Measurements from ENCODE around the gene LMBR1L.

Gene LMBR1L

DNA sequence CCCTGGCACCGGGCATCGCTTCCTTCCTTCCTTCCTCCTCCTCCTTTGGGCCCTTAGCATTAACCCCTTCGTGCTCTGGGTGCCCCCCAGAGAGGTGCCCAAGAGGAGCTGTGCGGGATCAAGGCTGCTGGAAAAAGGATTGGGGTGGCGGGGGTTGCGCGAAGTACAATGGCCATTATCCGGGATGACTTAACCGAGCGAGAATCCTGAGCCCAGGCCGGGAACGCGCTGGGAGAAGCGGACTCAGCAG, 18.9 kb downstream of the LMBR1L start:
- Histone ChIP-seq H3K4me1 (ENCODE audit: insufficient read depth, low read length, poor library complexity, severe bottlenecking) (peaks cover 24% of the 10 kb centered on the region), H2AFZ (ENCODE audit: low read length) (no peak overlapping the region), H3K9me3 (ENCODE audit: insufficient read depth, low read depth, low read length) (no peaks in the 10 kb centered on the region), H3K79me2 (ENCODE audit: insufficient read depth, low read length) (no peaks in the 10 kb centered on the region), H3K9ac (ENCODE audit: low read depth, low read length, poor library complexity, severe bottlenecking) (no peak overlapping the region), H3F3A (ENCODE audit: low read depth) (no peaks in the 10 kb centered on the region), H3K27me3 (ENCODE audit: insufficient read depth, low read length, poor library complexity, severe bottlenecking) (no peaks in the 10 kb centered on the region), H4K20me1 (ENCODE audit: insufficient read depth, low read length, poor library complexity, severe bottlenecking) (no peaks in the 10 kb centered on the region), H3K36me3 (ENCODE audit: insufficient read depth, low read length) (no peaks in the 10 kb centered on the region), H3K4me3 (ENCODE audit: low read length, poor library complexity, severe bottlenecking) (no peak overlapping the region), H3K9me2 (replicated peaks; ENCODE audit: low read depth, low read length) (no peaks in the 10 kb centered on the region), H3K4me2 (ENCODE audit: low read depth, low read length, poor library complexity, severe bottlenecking) (peak overlapping the region; percentile 25)
- TF ChIP-seq EZH2phosphoT487 (IDR thresholded peaks at IDR 0.05; ENCODE audit: borderline replicate concordance) = no peak
- TF ChIP-seq, protein P1, sequence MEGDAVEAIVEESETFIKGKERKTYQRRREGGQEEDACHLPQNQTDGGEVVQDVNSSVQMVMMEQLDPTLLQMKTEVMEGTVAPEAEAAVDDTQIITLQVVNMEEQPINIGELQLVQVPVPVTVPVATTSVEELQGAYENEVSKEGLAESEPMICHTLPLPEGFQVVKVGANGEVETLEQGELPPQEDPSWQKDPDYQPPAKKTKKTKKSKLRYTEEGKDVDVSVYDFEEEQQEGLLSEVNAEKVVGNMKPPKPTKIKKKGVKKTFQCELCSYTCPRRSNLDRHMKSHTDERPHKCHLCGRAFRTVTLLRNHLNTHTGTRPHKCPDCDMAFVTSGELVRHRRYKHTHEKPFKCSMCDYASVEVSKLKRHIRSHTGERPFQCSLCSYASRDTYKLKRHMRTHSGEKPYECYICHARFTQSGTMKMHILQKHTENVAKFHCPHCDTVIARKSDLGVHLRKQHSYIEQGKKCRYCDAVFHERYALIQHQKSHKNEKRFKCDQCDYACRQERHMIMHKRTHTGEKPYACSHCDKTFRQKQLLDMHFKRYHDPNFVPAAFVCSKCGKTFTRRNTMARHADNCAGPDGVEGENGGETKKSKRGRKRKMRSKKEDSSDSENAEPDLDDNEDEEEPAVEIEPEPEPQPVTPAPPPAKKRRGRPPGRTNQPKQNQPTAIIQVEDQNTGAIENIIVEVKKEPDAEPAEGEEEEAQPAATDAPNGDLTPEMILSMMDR (conservative IDR thresholded peaks at IDR 0.05; ENCODE audit: low read length) = no peak

DNA sequence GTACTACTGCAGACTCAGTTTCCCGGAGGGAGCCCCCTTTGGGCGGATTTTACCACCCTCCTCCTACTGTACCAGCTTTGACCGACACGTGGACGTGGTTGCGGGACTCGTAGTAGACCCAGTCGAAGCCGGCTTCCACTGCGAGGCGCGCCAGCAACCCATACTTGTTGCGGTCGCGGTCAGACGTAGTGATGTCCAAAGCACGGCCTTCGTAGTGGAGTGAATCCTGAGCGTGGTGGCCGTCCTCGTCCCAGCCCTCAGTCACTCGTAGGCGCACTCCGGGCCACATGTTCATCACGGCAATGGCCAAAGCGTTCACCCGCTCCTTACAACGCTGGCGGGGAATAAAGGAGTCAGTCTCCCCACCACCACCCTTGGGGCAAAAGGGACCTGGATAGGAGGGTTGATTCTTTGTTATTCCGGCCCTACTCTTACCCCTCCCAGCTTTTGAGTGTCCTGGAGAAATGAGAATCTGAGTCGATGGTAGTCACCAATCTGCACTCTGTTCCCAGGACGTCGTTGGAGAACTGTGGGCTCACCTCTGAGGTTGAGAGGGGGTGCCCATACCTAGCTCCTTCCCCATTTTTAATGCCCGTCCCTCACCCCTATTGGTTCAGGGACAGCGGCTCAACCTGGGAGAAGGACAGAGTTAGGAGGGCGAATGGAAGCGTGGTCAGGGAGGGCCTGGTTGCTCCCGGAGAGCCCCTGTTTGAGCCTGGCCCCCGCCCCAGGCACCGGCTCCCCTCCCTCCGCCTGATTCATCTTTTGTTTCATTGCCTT, 19.4 kb downstream of the LMBR1L start:
- no peak overlapping the region for H2AFZ ChIP-seq (ENCODE audit: low read length)
- no peak overlapping the region for H3K4me2 ChIP-seq (ENCODE audit: low read depth, low read length, poor library complexity, severe bottlenecking)
- no peaks in the 10 kb centered on the region for H3K79me2 ChIP-seq (ENCODE audit: insufficient read depth, low read length)
- H3K4me3 ChIP-seq (ENCODE audit: low read length, poor library complexity, severe bottlenecking) = no peak overlapping the region
- no peak overlapping the region for H3K9ac ChIP-seq (ENCODE audit: low read depth, low read length, poor library complexity, severe bottlenecking)
- H4K20me1 ChIP-seq (ENCODE audit: insufficient read depth, low read length, poor library complexity, severe bottlenecking) = no peaks in the 10 kb centered on the region
- no peaks in the 10 kb centered on the region for H3K27me3 ChIP-seq (ENCODE audit: insufficient read depth, low read length, poor library complexity, severe bottlenecking)
- H3K9me2 ChIP-seq (replicated peaks; ENCODE audit: low read depth, low read length) = no peaks in the 10 kb centered on the region
- no peak for TF ChIP-seq EZH2phosphoT487 (IDR thresholded peaks at IDR 0.05; ENCODE audit: borderline replicate concordance)
- TF ChIP-seq, protein P1 (conservative IDR thresholded peaks at IDR 0.05; ENCODE audit: low read length) = no peak
- H3K9me3 ChIP-seq (ENCODE audit: insufficient read depth, low read depth, low read length) = no peaks in the 10 kb centered on the region
- no peaks in the 10 kb centered on the region for H3K36me3 ChIP-seq (ENCODE audit: insufficient read depth, low read length)
- H3F3A ChIP-seq (ENCODE audit: low read depth) = no peaks in the 10 kb centered on the region
- H3K4me1 ChIP-seq (ENCODE audit: insufficient read depth, low read length, poor library complexity, severe bottlenecking) = peaks cover 24% of the 10 kb centered on the region

DNA sequence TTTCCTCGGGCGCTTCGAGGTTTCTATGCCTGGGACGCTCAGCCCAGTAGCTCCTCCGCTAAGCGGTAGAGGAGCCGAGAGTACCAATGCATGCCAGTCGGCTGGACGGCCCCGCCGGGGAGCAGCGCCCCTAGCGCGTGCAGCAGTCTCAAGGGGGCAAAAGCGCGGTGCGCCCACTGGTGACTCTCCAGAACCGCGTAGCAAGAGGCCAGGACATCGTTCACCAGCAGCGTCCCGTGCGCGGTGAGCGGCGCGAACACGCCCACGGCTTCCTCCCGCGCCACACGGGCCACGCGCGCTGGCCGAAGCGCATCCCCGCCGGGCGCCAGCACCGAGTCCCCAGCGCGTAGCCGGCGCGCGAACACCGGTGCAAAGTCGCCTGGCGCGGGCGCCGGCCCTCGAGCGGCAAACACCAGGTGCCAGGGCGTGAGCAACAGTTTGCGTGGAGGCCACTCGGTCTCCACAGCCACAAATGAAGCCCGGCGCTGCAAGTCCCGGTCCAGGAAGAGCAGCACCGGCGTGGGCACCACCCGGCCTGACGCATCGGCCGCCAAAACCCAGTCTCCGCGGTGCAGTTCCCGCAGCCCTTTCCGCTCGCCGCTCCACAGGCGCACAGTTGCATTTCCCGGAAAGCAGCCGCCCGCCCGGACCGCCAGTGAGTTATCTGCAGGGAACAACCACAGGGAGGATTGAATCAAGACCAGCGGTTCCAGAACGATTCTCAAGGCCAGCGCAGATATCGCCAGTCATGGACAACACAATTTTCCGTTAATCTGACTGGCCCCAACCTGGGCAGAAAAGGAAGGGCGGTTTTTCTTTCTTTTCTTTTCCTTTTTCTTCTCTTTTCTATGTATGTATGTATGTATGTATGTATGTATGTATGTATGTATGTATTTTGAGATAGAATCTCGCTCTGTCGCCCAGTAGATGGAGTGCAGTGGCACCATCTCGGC, 20.6 kb downstream of the LMBR1L start:
- Histone ChIP-seq H3K79me2 (ENCODE audit: insufficient read depth, low read length) (no peaks in the 10 kb centered on the region), H3K4me1 (ENCODE audit: insufficient read depth, low read length, poor library complexity, severe bottlenecking) (peaks cover 24% of the 10 kb centered on the region), H3K4me3 (ENCODE audit: low read length, poor library complexity, severe bottlenecking) (peak overlapping the region; percentile 66), H4K20me1 (ENCODE audit: insufficient read depth, low read length, poor library complexity, severe bottlenecking) (no peaks in the 10 kb centered on the region), H3K9me3 (ENCODE audit: insufficient read depth, low read depth, low read length) (no peaks in the 10 kb centered on the region), H3K4me2 (ENCODE audit: low read depth, low read length, poor library complexity, severe bottlenecking) (peak overlapping the region; percentile 72), H3K9ac (ENCODE audit: low read depth, low read length, poor library complexity, severe bottlenecking) (no peak overlapping the region), H3K27me3 (ENCODE audit: insufficient read depth, low read length, poor library complexity, severe bottlenecking) (no peaks in the 10 kb centered on the region), H2AFZ (ENCODE audit: low read length) (peak overlapping the region; percentile 72), H3K36me3 (ENCODE audit: insufficient read depth, low read length) (no peaks in the 10 kb centered on the region), H3K9me2 (replicated peaks; ENCODE audit: low read depth, low read length) (no peaks in the 10 kb centered on the region), H3F3A (ENCODE audit: low read depth) (no peaks in the 10 kb centered on the region)
- TF ChIP-seq EZH2phosphoT487 (IDR thresholded peaks at IDR 0.05; ENCODE audit: borderline replicate concordance) = no peak
- TF ChIP-seq, protein P1 (conservative IDR thresholded peaks at IDR 0.05; ENCODE audit: low read length) = peak; percentile 62

Measured in Loucy (cell line).